ENCODE measurements around the gene BRD3OS.

- TF ChIP-seq CTCF (IDR thresholded peaks at IDR 0.05) (no peak), CBFB (CRISPR knock-in tag; IDR thresholded peaks at IDR 0.05; ENCODE audit: low read depth) (no peak), USF1 (CRISPR knock-in tag; IDR thresholded peaks at IDR 0.05) (no peak), FOXK1 (CRISPR knock-in tag; IDR thresholded peaks at IDR 0.05) (no peak), NR1H2 (CRISPR knock-in tag; IDR thresholded peaks at IDR 0.05) (no peak)
- TF ChIP-seq, protein P1, sequence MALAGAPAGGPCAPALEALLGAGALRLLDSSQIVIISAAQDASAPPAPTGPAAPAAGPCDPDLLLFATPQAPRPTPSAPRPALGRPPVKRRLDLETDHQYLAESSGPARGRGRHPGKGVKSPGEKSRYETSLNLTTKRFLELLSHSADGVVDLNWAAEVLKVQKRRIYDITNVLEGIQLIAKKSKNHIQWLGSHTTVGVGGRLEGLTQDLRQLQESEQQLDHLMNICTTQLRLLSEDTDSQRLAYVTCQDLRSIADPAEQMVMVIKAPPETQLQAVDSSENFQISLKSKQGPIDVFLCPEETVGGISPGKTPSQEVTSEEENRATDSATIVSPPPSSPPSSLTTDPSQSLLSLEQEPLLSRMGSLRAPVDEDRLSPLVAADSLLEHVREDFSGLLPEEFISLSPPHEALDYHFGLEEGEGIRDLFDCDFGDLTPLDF (CRISPR knock-in tag; IDR thresholded peaks at IDR 0.05): no peak
Observed at GRCh38 chr9:134036130-134036529, 10.8 kb downstream of the BRD3OS start.

Data from WTC11 (cell line).